ENCODE data around the gene DNM2.

DNM2 gene

DNA sequence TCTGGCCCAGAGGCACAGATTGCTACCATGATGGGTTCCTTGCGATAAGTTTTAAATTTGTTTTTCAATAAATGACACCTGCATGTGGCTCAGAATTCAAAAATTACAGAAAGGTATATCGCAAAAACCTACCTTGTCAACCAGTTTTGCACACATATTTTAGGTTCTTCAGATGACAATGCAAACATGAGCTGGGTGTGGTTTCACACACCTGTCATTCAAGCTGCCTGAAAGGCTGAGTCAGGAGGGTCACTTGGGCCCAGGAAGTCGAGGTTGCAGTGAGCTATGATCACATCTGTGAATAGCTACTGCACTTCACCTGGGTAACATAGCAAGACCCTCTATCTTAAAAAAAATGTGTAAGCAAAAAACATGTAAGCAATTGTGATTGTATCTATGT lies 56.1 kb downstream of the DNM2 start:
- TF ChIP-seq, protein P1, sequence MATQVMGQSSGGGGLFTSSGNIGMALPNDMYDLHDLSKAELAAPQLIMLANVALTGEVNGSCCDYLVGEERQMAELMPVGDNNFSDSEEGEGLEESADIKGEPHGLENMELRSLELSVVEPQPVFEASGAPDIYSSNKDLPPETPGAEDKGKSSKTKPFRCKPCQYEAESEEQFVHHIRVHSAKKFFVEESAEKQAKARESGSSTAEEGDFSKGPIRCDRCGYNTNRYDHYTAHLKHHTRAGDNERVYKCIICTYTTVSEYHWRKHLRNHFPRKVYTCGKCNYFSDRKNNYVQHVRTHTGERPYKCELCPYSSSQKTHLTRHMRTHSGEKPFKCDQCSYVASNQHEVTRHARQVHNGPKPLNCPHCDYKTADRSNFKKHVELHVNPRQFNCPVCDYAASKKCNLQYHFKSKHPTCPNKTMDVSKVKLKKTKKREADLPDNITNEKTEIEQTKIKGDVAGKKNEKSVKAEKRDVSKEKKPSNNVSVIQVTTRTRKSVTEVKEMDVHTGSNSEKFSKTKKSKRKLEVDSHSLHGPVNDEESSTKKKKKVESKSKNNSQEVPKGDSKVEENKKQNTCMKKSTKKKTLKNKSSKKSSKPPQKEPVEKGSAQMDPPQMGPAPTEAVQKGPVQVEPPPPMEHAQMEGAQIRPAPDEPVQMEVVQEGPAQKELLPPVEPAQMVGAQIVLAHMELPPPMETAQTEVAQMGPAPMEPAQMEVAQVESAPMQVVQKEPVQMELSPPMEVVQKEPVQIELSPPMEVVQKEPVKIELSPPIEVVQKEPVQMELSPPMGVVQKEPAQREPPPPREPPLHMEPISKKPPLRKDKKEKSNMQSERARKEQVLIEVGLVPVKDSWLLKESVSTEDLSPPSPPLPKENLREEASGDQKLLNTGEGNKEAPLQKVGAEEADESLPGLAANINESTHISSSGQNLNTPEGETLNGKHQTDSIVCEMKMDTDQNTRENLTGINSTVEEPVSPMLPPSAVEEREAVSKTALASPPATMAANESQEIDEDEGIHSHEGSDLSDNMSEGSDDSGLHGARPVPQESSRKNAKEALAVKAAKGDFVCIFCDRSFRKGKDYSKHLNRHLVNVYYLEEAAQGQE (IDR thresholded peaks at IDR 0.05; ENCODE audit: insufficient read depth in 1 of 2, low read depth in 2 of 2, low read length in 2 of 2): no peak
- no peak for TF ChIP-seq FOXP2 (optimal IDR thresholded peaks at IDR 0.05; ENCODE audit: borderline replicate concordance, extremely low read depth, extremely low read length, insufficient read depth)
- TF ChIP-seq POLR2AphosphoS5 (IDR thresholded peaks at IDR 0.05; ENCODE audit: low read depth, low read length): no peak
- no peak for TF ChIP-seq TAF1 (IDR thresholded peaks at IDR 0.05; ENCODE audit: borderline replicate concordance, insufficient read depth, low read length)

DNA sequence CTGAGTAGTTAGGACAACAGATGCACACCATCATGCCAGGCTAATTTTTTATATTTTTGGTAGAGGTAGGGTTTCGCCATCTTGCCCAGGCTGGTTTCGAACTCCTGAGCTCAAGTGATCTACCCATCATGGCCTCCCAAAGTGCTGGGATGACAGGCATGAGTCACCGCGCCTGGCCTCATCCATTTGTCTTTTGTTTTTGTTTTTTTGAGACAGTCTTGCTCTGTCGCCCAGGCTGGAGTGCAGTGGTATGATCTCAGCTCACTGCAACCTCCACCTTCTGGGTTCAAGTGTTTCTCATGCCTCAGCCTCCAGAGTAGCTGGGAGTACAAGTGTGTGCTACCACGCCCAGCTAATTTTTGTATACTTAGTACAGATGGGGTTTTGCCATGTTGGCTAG lies 57.0 kb downstream of the DNM2 start:
- TF ChIP-seq SIN3A (IDR thresholded peaks at IDR 0.05; ENCODE audit: borderline replicate concordance, insufficient read depth, low read length) (no peak), POLR2AphosphoS5 (IDR thresholded peaks at IDR 0.05; ENCODE audit: low read depth, low read length) (no peak), TAF1 (IDR thresholded peaks at IDR 0.05; ENCODE audit: borderline replicate concordance, insufficient read depth, low read length) (no peak), FOXP2 (optimal IDR thresholded peaks at IDR 0.05; ENCODE audit: borderline replicate concordance, extremely low read depth, extremely low read length, insufficient read depth) (no peak)
- TF ChIP-seq, protein P1 (IDR thresholded peaks at IDR 0.05; ENCODE audit: insufficient read depth in 1 of 2, low read depth in 2 of 2, low read length in 2 of 2): no peak

DNA sequence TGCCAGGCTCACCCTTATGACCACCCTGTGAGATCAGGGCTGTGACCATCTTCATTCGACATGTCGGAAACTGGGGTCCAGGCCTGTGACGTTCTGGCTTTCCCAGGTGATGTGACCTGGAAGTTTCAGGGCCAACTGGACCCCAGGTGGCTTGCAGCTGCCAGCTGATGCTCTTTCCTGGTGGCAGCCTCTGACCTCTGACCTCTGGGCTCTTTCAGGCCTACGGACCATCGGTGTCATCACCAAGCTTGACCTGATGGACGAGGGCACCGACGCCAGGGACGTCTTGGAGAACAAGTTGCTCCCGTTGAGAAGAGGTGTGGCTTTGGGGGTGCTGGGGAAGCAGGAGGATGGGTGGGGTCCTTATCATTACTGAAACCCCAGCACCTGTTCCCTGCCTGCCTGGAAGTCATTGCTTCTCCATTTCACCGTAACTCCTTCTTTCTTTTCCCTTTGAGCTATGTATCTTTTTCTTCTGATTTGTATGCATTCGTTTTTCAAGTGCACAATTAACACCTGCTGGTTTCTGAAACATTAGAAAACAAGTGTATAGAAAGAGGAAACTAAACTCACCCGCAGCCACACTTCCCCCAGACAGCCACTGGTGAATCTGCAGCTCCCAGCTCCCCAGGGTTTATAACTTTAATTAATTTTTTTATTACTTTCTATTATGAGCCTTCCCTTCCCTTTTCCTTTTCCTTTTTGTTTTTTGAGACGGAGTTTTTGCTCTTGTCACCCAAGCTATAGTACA lies 59.2 kb downstream of the DNM2 start:
- TF ChIP-seq SIN3A (IDR thresholded peaks at IDR 0.05; ENCODE audit: borderline replicate concordance, insufficient read depth, low read length) (no peak), POLR2AphosphoS5 (IDR thresholded peaks at IDR 0.05; ENCODE audit: low read depth, low read length) (no peak), FOXP2 (optimal IDR thresholded peaks at IDR 0.05; ENCODE audit: borderline replicate concordance, extremely low read depth, extremely low read length, insufficient read depth) (no peak), TAF1 (IDR thresholded peaks at IDR 0.05; ENCODE audit: borderline replicate concordance, insufficient read depth, low read length) (no peak)
- TF ChIP-seq, protein P1 (IDR thresholded peaks at IDR 0.05; ENCODE audit: insufficient read depth in 1 of 2, low read depth in 2 of 2, low read length in 2 of 2): no peak

DNA sequence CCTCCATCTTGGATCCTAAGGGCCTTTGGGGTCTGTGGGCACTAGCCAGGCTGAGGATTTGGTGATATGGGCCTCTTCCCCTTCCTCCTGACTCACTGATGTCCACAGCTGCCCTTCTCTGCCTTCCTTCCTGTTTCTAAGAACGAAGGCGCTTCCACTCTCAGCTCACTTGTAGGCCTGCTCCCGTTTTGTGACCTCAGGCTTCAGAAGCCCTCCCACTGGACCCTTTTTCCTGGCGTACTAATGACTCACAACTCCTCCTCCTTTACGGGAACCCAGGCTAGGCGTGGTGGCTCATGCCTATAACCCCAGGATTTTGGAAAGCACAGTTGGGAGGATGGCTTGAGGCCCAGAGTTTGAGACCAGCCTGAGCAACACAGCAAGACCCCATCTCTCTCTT lies 62.5 kb downstream of the DNM2 start:
- no peak for TF ChIP-seq TAF1 (IDR thresholded peaks at IDR 0.05; ENCODE audit: borderline replicate concordance, insufficient read depth, low read length)
- no peak for TF ChIP-seq FOXP2 (optimal IDR thresholded peaks at IDR 0.05; ENCODE audit: borderline replicate concordance, extremely low read depth, extremely low read length, insufficient read depth)

DNA sequence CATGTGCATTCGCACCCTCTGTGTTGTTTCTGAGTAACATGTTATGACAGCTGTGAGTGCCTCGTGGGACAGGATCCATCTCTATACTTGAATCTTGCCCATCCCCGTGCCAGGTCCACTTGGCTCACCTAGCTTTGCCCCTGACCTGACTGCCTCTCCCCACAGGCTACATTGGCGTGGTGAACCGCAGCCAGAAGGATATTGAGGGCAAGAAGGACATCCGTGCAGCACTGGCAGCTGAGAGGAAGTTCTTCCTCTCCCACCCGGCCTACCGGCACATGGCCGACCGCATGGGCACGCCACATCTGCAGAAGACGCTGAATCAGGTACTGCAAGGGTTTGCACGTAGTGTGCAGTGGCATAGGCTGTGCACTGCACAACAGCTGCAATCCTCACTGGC lies 64.9 kb downstream of the DNM2 start:
- no peak for TF ChIP-seq SIN3A (IDR thresholded peaks at IDR 0.05; ENCODE audit: borderline replicate concordance, insufficient read depth, low read length)
- no peak for TF ChIP-seq FOXP2 (optimal IDR thresholded peaks at IDR 0.05; ENCODE audit: borderline replicate concordance, extremely low read depth, extremely low read length, insufficient read depth)
- TF ChIP-seq TAF1 (IDR thresholded peaks at IDR 0.05; ENCODE audit: borderline replicate concordance, insufficient read depth, low read length): no peak
- no peak for TF ChIP-seq POLR2AphosphoS5 (IDR thresholded peaks at IDR 0.05; ENCODE audit: low read depth, low read length)
- TF ChIP-seq, protein P1 (IDR thresholded peaks at IDR 0.05; ENCODE audit: insufficient read depth in 1 of 2, low read depth in 2 of 2, low read length in 2 of 2): no peak
